ENCODE results near the gene DNAAF5. TPM values are rescaled to one million over a fixed set of nuclear protein-coding genes. Genes with fewer than 3 reads are reported as not detected.

The DNAAF5 gene
- total and polyA plus RNA-seq, 2 of the 13 experiments (the other 11 are each of a cell fraction or from before 2014, with no cell fraction given), result 11.9 to 21.5 TPM

DNA sequence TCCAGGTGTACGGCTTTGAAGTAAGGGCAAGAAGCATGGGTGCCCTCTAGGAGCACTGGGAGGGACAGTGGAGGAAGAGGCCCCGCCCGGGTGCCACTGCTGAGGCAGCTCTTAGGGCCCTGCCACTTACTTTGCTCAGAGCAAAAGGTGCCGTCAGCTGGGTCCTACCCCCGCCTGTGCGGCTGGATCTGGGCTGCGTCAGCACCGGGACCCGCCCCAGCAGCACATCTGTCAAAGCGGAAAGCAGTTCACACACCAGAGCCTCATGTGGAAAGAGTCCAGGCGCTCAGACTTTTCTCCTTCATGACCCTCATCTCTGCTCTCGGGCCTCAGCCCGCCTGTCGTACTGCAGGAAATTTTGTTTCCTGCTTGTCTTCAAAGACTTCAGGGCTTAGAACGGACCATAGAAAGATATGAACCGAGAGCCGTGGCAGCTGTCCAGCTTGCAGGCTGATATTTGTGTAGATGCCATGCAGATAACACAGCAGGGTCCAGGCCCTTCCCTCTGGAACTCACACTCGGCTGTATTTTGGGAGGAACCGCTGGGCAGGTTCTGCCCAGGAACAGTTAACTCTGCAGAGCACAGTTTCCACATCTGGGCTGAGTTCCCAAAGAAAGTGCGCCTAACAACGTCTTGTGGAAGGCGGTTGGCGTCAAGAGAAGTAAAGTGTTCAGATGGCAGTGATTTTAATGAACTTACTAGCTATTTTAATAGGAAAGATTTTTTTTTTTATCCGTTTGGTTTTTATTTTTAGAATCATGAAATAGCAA, 44.9 kb downstream of the DNAAF5 start:
- no TSS peak for BruUV-seq (replicated peaks)
- no peaks in the 10 kb centered on the region for H3K79me2 ChIP-seq (ENCODE audit: insufficient read depth, low read length)
- ATAC-seq (no peak), FAIRE-seq (no peak), DNase-seq (ENCODE audit: low spot score) (no peak)
- in situ Hi-C loops (cut with HindIII; ENCODE audit: extremely low pct_ligation_motif_present, low pct_unique_long_range_greater_than_20kb) (no loop called here), intact Hi-C loops (cut with micrococcal nuclease; ENCODE audit: unreplicated experiment) (no loop called here)
- 94% methylated on average over 18 of the region's 24 CpGs for WGBS (ENCODE audit: low lambda C conversion rate)
- H3K4me3 ChIP-seq (replicated peaks in 1 of 3; ENCODE audit: insufficient read depth in 1 of 3, low read depth in 2 of 3, low read length in 3 of 3), result no peak overlapping the region
- no peaks in the 10 kb centered on the region for H3K9me3 ChIP-seq (ENCODE audit: low read length)
- POLR2A ChIA-PET, result no interaction called here
- peaks cover 7 to 52% of the 10 kb centered on the region in 2 experiments; a peak in 4 of 5 replicates for H3K36me3 ChIP-seq (replicated peaks in 1 of 2; ENCODE audit: control insufficient read depth in 1 of 2, insufficient read depth in 2 of 2, low read length in 2 of 2)
- CTCF ChIA-PET (ENCODE audit: low intra/inter-chr PET ratio, low total read pairs), result no interaction called here
- no peak overlapping the region for H3K27ac ChIP-seq (ENCODE audit: extremely low read length, insufficient read depth, low read length)
- H3K4me2 ChIP-seq (ENCODE audit: low read depth, low read length), result no peak overlapping the region
- H3K27me3 ChIP-seq (ENCODE audit: control insufficient read depth in 1 of 2, insufficient read depth in 2 of 2, low read length in 2 of 2), result no peaks in the 10 kb centered on the region
- H3K4me1 ChIP-seq (ENCODE audit: insufficient read depth, low read length), result peaks cover 8% of the 10 kb centered on the region
- no peak for TF ChIP-seq REL (CRISPR knock-in tag; conservative IDR thresholded peaks at IDR 0.05)
- no peak for TF ChIP-seq ZNF839 (CRISPR knock-in tag; IDR thresholded peaks at IDR 0.05; ENCODE audit: borderline replicate concordance)
- H4K20me1 ChIP-seq (ENCODE audit: insufficient read depth, low read length), result 0 out of 2 replicates have a peak, but pooled peaks cover 2% of the 10 kb centered on the region
- no peak overlapping the region for H3K9ac ChIP-seq (ENCODE audit: insufficient read depth, low read depth, low read length)
- H2AFZ ChIP-seq (ENCODE audit: low read length), result no peak overlapping the region

GRCh38 chr7:772005-772294, 45.5 kb downstream of the DNAAF5 start:
- no peak overlapping the region for H3K4me2 ChIP-seq (ENCODE audit: low read depth, low read length)
- no TSS peak for BruUV-seq (replicated peaks)
- no peaks in the 10 kb centered on the region for H3K9me3 ChIP-seq (ENCODE audit: low read length)
- DNase-seq (ENCODE audit: low spot score) (no peak), FAIRE-seq (no peak), ATAC-seq (no peak)
- no peak overlapping the region for H3K27ac ChIP-seq (ENCODE audit: extremely low read length, insufficient read depth, low read length)
- intact Hi-C loops (cut with micrococcal nuclease; ENCODE audit: unreplicated experiment) (no loop called here), in situ Hi-C loops (cut with HindIII; ENCODE audit: extremely low pct_ligation_motif_present, low pct_unique_long_range_greater_than_20kb) (no loop called here)
- no peak overlapping the region for H3K4me3 ChIP-seq (replicated peaks in 1 of 3; ENCODE audit: insufficient read depth in 1 of 3, low read depth in 2 of 3, low read length in 3 of 3)
- CTCF ChIA-PET (ENCODE audit: low intra/inter-chr PET ratio, low total read pairs), result no interaction called here
- H3K9ac ChIP-seq (ENCODE audit: insufficient read depth, low read depth, low read length), result no peak overlapping the region
- POLR2A ChIA-PET, result no interaction called here
- peaks cover 7 to 55% of the 10 kb centered on the region in 2 experiments; a peak in 4 of 5 replicates for H3K36me3 ChIP-seq (replicated peaks in 1 of 2; ENCODE audit: control insufficient read depth in 1 of 2, insufficient read depth in 2 of 2, low read length in 2 of 2)
- no peak for TF ChIP-seq ASH2L (IDR thresholded peaks at IDR 0.05; ENCODE audit: insufficient read length, low read depth, low read length)
- no peak for TF ChIP-seq ZNF33A (CRISPR knock-in tag; IDR thresholded peaks at IDR 0.05; ENCODE audit: borderline replicate concordance)
- TF ChIP-seq KDM4B (CRISPR knock-in tag; IDR thresholded peaks at IDR 0.05), result no peak
- TF ChIP-seq TGIF2 (CRISPR knock-in tag; IDR thresholded peaks at IDR 0.05), result no peak
- TF ChIP-seq MIER3 (CRISPR knock-in tag; IDR thresholded peaks at IDR 0.05; ENCODE audit: borderline replicate concordance), result no peak
- TF ChIP-seq PHF5A (CRISPR knock-in tag; IDR thresholded peaks at IDR 0.05; ENCODE audit: low read depth, unreplicated experiment), result no peak
- TF ChIP-seq, protein P1, sequence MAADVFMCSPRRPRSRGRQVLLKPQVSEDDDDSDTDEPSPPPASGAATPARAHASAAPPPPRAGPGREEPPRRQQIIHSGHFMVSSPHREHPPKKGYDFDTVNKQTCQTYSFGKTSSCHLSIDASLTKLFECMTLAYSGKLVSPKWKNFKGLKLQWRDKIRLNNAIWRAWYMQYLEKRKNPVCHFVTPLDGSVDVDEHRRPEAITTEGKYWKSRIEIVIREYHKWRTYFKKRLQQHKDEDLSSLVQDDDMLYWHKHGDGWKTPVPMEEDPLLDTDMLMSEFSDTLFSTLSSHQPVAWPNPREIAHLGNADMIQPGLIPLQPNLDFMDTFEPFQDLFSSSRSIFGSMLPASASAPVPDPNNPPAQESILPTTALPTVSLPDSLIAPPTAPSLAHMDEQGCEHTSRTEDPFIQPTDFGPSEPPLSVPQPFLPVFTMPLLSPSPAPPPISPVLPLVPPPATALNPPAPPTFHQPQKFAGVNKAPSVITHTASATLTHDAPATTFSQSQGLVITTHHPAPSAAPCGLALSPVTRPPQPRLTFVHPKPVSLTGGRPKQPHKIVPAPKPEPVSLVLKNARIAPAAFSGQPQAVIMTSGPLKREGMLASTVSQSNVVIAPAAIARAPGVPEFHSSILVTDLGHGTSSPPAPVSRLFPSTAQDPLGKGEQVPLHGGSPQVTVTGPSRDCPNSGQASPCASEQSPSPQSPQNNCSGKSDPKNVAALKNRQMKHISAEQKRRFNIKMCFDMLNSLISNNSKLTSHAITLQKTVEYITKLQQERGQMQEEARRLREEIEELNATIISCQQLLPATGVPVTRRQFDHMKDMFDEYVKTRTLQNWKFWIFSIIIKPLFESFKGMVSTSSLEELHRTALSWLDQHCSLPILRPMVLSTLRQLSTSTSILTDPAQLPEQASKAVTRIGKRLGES (CRISPR knock-in tag; IDR thresholded peaks at IDR 0.05; ENCODE audit: borderline replicate concordance), result no peak
- TF ChIP-seq ZNF446 (CRISPR knock-in tag; IDR thresholded peaks at IDR 0.05), result no peak
- TF ChIP-seq ZFP37 (CRISPR knock-in tag; IDR thresholded peaks at IDR 0.05; ENCODE audit: borderline replicate concordance), result no peak
- TF ChIP-seq MYNN (CRISPR knock-in tag; IDR thresholded peaks at IDR 0.05; ENCODE audit: low read depth), result no peak
- H3K27me3 ChIP-seq (ENCODE audit: control insufficient read depth in 1 of 2, insufficient read depth in 2 of 2, low read length in 2 of 2), result no peaks in the 10 kb centered on the region
- 99% methylated on average over 11 of the region's 11 CpGs for WGBS (ENCODE audit: low lambda C conversion rate)
- H3K4me1 ChIP-seq (ENCODE audit: insufficient read depth, low read length), result peaks cover 8% of the 10 kb centered on the region
- no peaks in the 10 kb centered on the region for H3K79me2 ChIP-seq (ENCODE audit: insufficient read depth, low read length)
- H2AFZ ChIP-seq (ENCODE audit: low read length), result no peak overlapping the region
- 0 out of 2 replicates have a peak, but pooled peaks cover 2% of the 10 kb centered on the region for H4K20me1 ChIP-seq (ENCODE audit: insufficient read depth, low read length)

Measured in HepG2 (cell line).